B cell (primary cell): ENCODE measurements around the gene FAM219A.

Experiments
- CTCF ChIP-seq: fragments of 200-600 bp; IDR thresholded peaks from one replicate; pipeline ENCODE4 v1.8.0; 2022; ENCODE audit warnings: antibody characterized with exemption, mild to moderate bottlenecking
- EZH2 ChIP-seq: IDR thresholded peaks from 2 replicates; pipeline ENCODE4 v1.6.1; 2012; ENCODE audit warnings: borderline replicate concordance, low read depth, mild to moderate bottlenecking, moderate library complexity, low read length; ENCODE audit not compliant: insufficient read depth, poor library complexity, severe bottlenecking

DNA sequence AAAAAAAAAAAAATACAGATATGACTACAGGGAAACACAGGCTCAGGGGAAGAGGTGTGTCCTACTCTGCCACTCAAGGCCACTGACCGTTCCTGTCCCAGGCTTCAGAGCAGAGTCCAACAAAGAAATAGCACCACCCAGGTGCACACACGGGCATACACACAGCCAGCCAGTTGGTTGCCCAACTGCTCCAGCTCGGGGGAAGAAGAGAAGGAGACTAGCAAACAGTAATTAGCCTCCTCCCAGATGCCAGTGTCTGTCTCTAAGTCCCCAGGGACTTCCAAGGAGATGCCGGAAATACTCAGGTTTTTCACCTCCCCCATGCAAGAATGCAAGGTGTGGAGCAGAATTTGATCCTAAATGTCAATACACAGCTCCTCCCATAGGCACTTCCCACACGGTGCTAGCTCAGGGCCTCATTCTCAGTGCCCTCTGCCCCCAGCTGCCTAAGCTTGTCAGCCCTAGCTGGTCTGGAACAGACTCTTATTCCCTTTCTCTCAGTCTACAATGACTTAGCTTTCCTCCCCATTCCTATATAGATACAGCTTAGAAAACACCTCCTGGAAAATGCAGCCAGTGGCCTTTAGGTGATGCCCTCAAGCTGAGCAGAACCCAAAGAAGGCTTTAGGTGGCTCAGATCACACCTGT, 83.3 kb downstream of the FAM219A start:
- no peak for TF ChIP-seq CTCF
- TF ChIP-seq EZH2, result no peak
